HK-2 (cell line): ENCODE results near the gene TAF15.
A peak's percentile ranks its signal among the peaks of the same experiment; 100 is the strongest.

Source experiments
- DNase-seq: peaks from one replicate; pipeline ENCODE4 v3.0.0-alpha.2; 2018; ENCODE audit not compliant: unreplicated experiment

The TAF15 gene

DNA sequence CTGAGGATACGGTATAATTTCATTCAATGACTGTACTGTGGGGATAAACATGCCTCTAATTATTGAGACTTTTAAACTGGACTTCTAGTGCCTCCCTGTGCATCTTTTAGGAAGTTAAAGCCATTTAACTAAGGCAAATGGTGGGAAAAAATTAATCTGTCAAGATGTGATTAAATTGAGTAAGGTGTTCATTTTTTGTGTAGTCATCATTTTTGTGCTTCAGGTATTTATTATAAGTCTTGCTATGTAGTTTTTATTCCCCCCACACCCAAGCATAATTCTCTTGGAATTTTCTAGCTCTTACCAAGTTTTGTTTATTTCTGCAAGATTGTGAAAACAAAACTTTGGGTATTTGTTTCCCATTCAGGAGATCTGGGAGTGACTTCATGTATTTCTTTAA lies 10.2 kb downstream of the TAF15 start:
- no peak for DNase-seq

DNA sequence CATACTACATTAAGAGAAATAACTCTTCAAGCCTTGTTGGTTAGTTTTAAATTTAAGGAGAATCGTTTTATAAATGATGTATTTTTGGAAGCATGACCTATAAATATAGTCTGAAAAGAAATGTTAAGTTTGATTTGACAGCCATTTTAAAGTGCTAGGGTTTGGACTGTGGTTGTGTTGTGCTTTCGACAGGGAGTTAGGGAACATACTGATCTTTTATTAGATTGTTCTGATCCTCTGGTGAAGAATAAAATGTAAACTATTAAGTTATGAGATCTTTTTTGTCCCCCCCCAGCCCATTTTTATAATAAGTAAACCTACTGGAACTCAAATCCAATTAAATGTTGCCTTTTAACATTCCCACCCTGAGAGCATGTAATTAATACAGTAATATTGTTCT lies 12.0 kb downstream of the TAF15 start:
- no peak for DNase-seq

GRCh38 chr17:35825206-35825605 lies 15.9 kb downstream of the TAF15 start:
- no peak for DNase-seq

- no peak for DNase-seq
These were observed 31.8 kb downstream of the TAF15 start for GRCh38 chr17:35841101-35841500.

GRCh38 chr17:35841505-35841904 lies 32.2 kb downstream of the TAF15 start:
- no peak for DNase-seq

DNA sequence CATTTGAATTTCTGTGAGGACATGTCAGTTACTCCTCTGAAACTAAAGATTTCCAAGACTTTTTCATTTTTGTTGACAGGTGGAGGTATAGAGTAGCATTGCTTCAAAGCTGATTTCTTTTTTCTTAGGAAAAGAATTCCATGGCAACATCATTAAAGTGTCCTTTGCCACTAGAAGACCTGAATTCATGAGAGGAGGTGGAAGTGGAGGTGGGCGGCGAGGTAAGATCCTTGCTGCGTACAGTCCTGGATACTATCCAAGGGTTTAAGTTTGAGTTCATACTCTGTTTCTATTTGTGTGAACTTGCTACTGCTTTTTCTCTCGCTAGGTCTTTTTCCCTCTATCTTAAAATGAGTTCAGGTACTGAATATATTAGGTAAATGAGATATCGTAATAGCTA lies 33.0 kb downstream of the TAF15 start:
- DNase-seq: no peak

DNA sequence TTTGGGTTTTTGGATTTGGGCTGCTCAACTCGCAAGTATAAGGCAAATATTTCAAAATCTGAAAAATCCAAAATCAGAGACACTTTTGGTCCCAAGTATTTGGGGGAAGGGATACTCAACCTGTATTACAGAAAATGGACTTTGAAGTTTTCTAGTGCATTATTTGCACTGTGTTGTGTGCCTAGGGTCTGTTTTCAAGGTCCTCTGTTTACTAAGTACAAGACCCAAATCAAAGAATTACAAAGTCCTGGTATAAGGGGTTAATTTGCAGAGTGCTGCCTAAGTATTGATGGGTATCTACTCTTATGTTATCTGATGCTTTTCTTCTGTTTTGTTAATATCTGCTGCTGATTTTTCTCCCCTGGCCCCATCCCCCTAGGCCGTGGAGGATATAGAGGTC lies 34.4 kb downstream of the TAF15 start:
- DNase-seq: no peak

DNA sequence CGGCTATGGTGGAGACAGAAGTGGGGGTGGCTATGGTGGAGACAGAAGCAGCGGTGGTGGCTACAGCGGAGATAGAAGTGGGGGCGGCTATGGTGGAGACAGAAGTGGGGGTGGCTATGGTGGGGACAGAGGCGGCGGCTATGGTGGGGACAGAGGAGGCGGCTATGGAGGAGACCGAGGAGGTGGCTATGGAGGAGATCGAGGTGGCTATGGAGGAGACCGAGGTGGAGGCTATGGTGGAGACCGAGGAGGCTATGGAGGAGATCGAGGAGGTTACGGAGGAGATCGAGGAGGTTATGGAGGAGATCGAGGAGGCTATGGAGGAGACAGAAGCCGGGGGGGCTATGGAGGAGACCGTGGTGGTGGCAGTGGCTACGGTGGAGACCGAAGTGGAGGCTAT lies 35.3 kb downstream of the TAF15 start:
- no peak for DNase-seq

- no peak for DNase-seq
These were observed 36.9 kb downstream of the TAF15 start for GRCh38 chr17:35846055-35846809.

DNA sequence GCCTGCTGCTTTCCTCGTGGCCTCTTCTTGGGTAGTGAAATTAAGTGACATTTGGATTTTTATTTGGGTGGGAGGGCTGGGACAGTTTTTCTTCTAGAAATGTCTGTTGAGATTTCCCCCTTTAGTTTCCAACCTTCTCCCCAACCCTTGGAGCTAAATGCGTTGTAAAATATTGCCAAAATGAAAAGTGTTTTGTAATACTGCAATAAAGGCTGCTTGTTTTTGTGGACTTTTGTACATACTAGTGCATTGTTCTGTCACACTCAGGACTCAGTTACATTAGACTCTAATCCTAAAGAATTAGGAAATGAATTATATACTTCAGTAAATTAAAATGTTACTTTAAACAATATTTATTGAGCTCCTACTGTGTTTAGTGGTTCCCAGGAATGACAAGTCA lies 37.7 kb downstream of the TAF15 start:
- DNase-seq: no peak

DNA sequence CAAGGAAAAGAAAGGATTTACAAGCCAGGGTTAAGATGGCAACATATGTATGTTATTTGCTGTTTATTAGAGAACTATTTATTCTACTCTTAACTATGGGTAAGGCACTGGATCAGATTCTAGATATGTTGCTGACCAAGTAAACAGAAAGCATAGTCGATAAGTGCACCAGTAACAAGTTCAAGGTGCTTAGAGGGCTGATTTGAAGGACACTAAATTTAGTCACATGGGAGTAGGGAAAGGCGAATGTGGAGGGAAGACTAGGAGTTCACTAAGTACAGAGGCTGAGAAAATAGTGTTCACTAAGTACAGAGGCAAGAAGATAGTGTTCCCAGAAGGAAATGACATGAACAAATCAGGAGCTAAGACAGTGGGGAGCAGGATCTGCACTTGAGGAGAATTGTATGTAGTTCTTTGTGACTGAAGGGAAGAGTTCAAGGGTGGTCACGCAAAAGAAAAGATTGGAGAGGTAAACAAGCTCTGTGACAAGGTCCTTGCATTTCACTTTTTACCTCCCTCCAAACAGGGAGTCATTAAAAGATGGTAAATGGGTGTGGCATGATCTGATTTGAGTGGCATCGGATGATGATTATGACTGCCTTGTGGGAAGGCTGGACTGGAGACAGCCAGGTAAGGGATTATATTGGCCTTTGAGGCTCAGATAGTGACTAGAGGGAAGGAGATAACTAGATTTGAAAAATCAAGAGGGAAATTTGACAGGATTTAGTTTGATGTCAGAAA lies 38.5 kb downstream of the TAF15 start:
- no peak for DNase-seq

DNA sequence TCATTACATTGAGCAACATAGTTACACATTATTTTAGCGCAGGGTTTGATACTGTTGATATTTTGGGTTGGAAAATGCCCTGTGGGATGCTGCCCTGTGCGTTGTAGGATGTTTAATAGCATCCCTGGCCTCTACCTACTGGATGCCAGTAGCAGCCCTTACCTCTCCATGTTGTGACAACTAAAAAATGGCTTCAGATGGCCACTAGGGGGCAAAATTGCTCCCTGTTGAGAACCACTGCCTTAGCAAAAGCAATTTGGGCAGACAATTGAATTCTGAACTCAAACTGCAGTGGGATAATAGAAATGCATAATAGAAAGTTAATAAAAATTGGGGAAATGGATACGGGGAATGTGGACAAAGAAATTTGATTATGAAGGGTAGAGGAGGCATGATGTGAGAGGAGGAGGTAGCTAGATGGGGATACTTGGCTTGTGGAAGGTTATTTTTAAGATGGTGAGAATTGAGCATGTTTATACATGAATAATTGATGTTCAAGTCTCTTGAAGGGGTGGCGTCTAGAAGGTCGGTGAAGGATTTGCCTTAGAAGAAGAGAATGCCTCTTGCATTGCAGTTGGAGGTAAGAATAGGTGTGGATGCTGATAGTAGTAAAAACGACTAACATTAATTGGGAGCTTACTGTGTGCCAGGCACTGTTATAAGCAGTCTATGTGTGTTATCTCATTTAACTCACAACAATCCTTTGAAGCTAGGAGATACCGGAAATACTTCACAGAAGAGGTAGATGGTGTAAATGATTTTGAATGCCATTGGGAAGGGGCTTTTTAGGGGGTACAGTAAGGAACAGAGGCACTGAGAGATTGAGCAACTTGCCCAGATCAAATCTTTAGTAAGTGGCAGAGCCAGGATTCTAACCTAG lies 40.4 kb downstream of the TAF15 start:
- peak; percentile 36 for DNase-seq

DNA sequence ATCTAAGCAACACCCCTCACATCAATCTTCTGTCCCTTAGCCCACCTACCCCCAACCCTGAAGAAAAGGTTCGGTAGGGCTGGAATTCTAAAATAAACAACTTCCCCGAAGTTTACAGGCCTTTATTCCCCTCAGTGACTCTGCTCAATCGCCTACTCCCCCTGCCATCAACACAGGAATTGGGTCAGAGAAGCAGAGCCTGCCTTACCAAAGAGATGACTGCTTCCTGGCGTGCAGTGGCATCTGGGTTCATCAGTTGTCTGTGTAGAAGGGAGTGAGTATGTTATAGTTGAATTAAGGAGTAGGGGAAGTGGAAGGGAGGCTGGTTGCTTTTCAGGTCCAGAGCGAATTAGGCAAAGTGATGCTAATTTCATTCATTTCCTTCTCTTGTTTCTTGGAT lies 46.7 kb downstream of the TAF15 start:
- no peak for DNase-seq

DNA sequence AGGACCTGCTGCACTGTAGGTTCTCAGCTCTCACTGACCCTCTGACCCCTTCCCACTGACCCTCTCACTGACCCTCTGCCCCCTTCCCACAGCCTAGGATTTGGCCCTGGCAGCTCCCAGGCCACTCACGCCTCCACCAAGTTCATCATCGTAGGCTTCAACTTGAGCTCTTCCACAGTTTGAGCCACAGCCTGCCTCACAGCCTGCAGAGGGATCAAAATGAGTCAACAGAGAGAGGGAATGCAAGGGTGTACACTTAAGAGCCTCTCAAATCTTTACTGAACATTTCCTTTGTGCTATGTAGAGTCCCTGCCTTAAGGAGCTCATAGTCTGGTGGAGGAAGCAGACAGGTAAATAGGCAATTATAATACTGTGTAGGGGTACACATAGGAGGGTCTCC lies 47.3 kb downstream of the TAF15 start:
- DNase-seq: no peak

- DNase-seq: no peak
These were observed 55.6 kb downstream of the TAF15 start for GRCh38 chr17:35864853-35865252.

GRCh38 chr17:35865412-35866340 lies 56.4 kb downstream of the TAF15 start:
- no peak for DNase-seq

- DNase-seq: no peak
These were observed 57.2 kb downstream of the TAF15 start for GRCh38 chr17:35866341-35866950.

GRCh38 chr17:35867574-35867973 lies 58.3 kb downstream of the TAF15 start:
- no peak for DNase-seq

GRCh38 chr17:35868737-35869136 lies 59.5 kb downstream of the TAF15 start, which contains the start of gene HEATR9:
Gene HEATR9, minus strand, starts transcription at chr17:35868891. Its CDS starts 149 bp downstream, at chr17:35868742.
- no peak for DNase-seq

DNA sequence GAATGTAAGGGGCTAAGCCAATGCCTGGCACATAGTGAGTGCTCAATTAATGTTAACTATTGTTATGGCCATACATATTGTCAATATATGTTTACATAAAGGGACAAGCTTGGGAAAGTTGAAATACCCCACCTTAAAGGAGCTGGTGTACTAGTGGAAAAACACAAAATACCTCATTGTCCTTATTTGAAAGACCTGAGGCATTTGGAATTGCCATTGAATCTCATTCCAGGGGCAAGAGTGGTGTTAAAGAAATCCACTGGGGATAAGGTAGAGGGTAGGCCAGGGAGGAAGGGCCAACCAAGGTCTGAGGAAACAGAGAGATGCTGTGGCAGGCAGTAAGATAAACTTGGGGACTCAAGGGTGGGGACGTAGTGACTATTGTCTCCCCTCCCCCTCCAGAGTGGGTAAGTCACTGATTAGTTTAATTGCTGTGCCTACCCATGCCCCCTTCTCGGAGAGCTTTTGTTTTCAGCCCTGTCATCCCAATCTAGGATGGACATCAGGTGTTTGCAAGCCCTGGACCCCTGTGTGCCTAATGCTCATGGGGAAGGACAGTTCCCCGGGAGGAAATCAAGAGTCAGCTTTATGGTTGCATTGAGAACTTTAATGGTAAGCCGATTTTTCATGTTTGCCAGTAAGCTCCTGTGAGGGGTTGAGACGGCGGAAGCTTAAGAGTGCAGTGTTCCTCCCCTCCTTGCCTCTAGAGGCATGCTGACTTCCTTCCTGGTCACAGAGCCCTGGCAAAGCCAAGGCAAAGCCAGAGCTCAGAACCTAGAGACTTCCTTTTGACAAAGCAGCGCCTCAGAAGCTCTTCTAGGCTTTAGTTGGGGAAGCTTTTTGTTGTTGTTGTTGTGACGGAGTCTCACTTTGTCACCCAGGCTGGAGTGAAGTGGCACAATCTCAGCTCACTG lies 61.9 kb downstream of the TAF15 start:
- DNase-seq: no peak
